IMR-90 (cell line): ENCODE data around the gene RERE. TPM values are rescaled to one million over a fixed set of nuclear protein-coding genes. Genes with fewer than 3 reads are reported as not detected.
A peak's percentile ranks its signal among the peaks of the same experiment; 100 is the strongest.

Experiments used
- ATAC-seq: fragments of 200-7000 bp; cut with Tn5 transposase; 2 replicates; pipeline ENCODE4 v1.9.1; 2020; ENCODE audit warnings: low read depth, mild to moderate bottlenecking, moderate library complexity
- BruUV-seq: library from RNA; stranded (reverse); fragments of 400-500 nt; replicated peaks from 2 replicates; lab custom pipeline; 2021; lab: Mats Ljungman, UMichigan
- CTCF ChIA-PET: fragments of 300-600 bp; formaldehyde crosslinking; extraction: SDS; loops from one replicate; lab custom pipeline; 2021; ENCODE audit warnings: antibody characterized with exemption; lab: Yijun Ruan, JAX
- POLR2A ChIA-PET: fragments of 300-600 bp; sonication (Branson Sonifier 250); formaldehyde crosslinking; loops from one replicate; lab custom pipeline; 2022; ENCODE audit warnings: antibody characterized with exemption; ENCODE audit not compliant: unreplicated experiment; lab: Charles Lee
- DNase-seq: peaks from one replicate; pipeline ENCODE4 v3.0.0; 2013
- H2AFZ ChIP-seq: replicated peaks from 2 replicates; pipeline ENCODE3; 2013; ENCODE audit warnings: low read length, mild to moderate bottlenecking; ENCODE audit not compliant: poor library complexity
- H2AK5ac ChIP-seq: 2 replicates; pipeline ENCODE4 v1.6.1; 2013; ENCODE audit warnings: low read depth, low read length, inconsistent platforms
- H2AK9ac ChIP-seq: replicated peaks from 2 replicates; pipeline ENCODE3; 2013; ENCODE audit warnings: mild to moderate bottlenecking, low read depth, low read length, moderate library complexity; ENCODE audit not compliant: poor library complexity
- H2BK120ac ChIP-seq: 2 replicates; pipeline ENCODE4 v1.6.1; 2013; ENCODE audit warnings: low read depth, low read length, inconsistent platforms
- H2BK15ac ChIP-seq: 3 replicates; pipeline ENCODE4 v1.6.1; 2013; ENCODE audit warnings: low read depth, low read length, inconsistent platforms
- H2BK20ac ChIP-seq: 2 replicates; pipeline ENCODE4 v1.6.1; 2013; ENCODE audit warnings: low read depth, mild to moderate bottlenecking, inconsistent platforms, low read length, moderate library complexity
- H2BK5ac ChIP-seq: 2 replicates; pipeline ENCODE4 v1.6.1; 2013; ENCODE audit warnings: mild to moderate bottlenecking, low read depth, low read length, inconsistent platforms; ENCODE audit not compliant: poor library complexity, severe bottlenecking
- H3K14ac ChIP-seq: replicated peaks from 2 replicates; pipeline ENCODE4 v1.6.1; 2013; ENCODE audit warnings: low read depth, low read length, inconsistent platforms
- H3K18ac ChIP-seq: 2 replicates; pipeline ENCODE4 v1.6.1; 2013; ENCODE audit warnings: low read depth, low read length, control low read depth
- H3K23ac ChIP-seq: 2 replicates; pipeline ENCODE4 v1.6.1; 2013; ENCODE audit warnings: low read depth, low read length, inconsistent platforms
- H3K27ac ChIP-seq: 2 replicates; pipeline ENCODE4 v1.5.1; 2013; ENCODE audit warnings: mild to moderate bottlenecking, control low read depth, low read length; ENCODE audit not compliant: insufficient read depth
- H3K27me3 ChIP-seq: 2 replicates; pipeline ENCODE4 v1.6.1; 2013; ENCODE audit warnings: low read length; ENCODE audit not compliant: control insufficient read depth, insufficient read depth
- H3K36me3 ChIP-seq: 2 replicates; pipeline ENCODE4 v1.6.1; 2013; ENCODE audit warnings: low read length, mixed read lengths; ENCODE audit not compliant: control insufficient read depth, insufficient read depth
- H3K4ac ChIP-seq: 2 replicates; pipeline ENCODE4 v1.6.1; 2013; ENCODE audit warnings: low read depth, low read length, inconsistent platforms
- H3K4me1 ChIP-seq: 2 replicates; pipeline ENCODE4 v1.6.1; 2013; ENCODE audit warnings: low read length, mixed read lengths; ENCODE audit not compliant: control insufficient read depth, insufficient read depth
- H3K4me2 ChIP-seq: 2 replicates; pipeline ENCODE4 v1.6.1; 2013; ENCODE audit warnings: low read depth, mild to moderate bottlenecking, control low read depth, low read length, moderate library complexity
- H3K4me3 ChIP-seq: 2 replicates; pipeline ENCODE4 v1.5.1; 2013; ENCODE audit warnings: low read depth, mild to moderate bottlenecking, control low read depth, low read length, moderate library complexity; ENCODE audit not compliant: insufficient read depth
- H3K56ac ChIP-seq: 2 replicates; pipeline ENCODE4 v1.6.1; 2013; ENCODE audit warnings: low read length, inconsistent platforms; ENCODE audit not compliant: insufficient read depth; ENCODE audit errors: extremely low read depth
- H3K79me1 ChIP-seq, 2 experiments: 2 replicates each; pipeline ENCODE4 v1.6.1; 2013; ENCODE audit warnings: low read length in 2 of 2, inconsistent platforms in 1 of 2, low read depth in 1 of 2
- H3K9ac ChIP-seq: 2 replicates; pipeline ENCODE4 v1.6.1; 2013; ENCODE audit warnings: low read depth, low read length, control low read depth
- H3K9me1 ChIP-seq: 2 replicates; pipeline ENCODE4 v1.6.1; 2013; ENCODE audit warnings: low read length, inconsistent platforms; ENCODE audit not compliant: insufficient read depth
- H3K9me3 ChIP-seq: 2 replicates; pipeline ENCODE4 v1.6.1; 2013; ENCODE audit warnings: low read length; ENCODE audit not compliant: control insufficient read depth, insufficient read depth
- H4K20me1 ChIP-seq: 2 replicates; pipeline ENCODE4 v1.6.1; 2013; ENCODE audit warnings: low read length, inconsistent platforms; ENCODE audit not compliant: insufficient read depth
- H4K5ac ChIP-seq: 2 replicates; pipeline ENCODE4 v1.6.1; 2013; ENCODE audit warnings: mild to moderate bottlenecking, low read depth, low read length, control low read depth
- H4K8ac ChIP-seq, 2 experiments: 2 replicates each; pipeline ENCODE4 v1.6.1; 2013; ENCODE audit warnings: low read depth in 2 of 2, low read length in 2 of 2, control low read depth in 1 of 2, inconsistent platforms in 1 of 2
- H4K91ac ChIP-seq: 2 replicates; pipeline ENCODE4 v1.6.1; 2013; ENCODE audit warnings: low read depth, low read length, inconsistent platforms; ENCODE audit not compliant: insufficient read depth
- CEBPB ChIP-seq: IDR thresholded peaks from 2 replicates; pipeline ENCODE4 v1.6.1; 2012; ENCODE audit warnings: low read depth, low read length, improper control_type of control experiment
- CHD1 ChIP-seq: IDR thresholded peaks from 2 replicates; pipeline ENCODE4 v1.6.1; 2012; ENCODE audit warnings: low read depth, low read length, improper control_type of control experiment
- FOS ChIP-seq: fragments of 150-350 bp; IDR thresholded peaks from 2 replicates; pipeline ENCODE4 v1.6.1; 2016; ENCODE audit warnings: low read depth, low read length
- MAFK ChIP-seq: IDR thresholded peaks from 2 replicates; pipeline ENCODE4 v1.6.1; 2012; ENCODE audit warnings: low read depth, low read length, improper control_type of control experiment
- NFE2L2 ChIP-seq: fragments of 150-350 bp; IDR thresholded peaks from 2 replicates; pipeline ENCODE4 v1.6.1; 2016; ENCODE audit warnings: low read depth, mild to moderate bottlenecking, low read length
- POLR2A ChIP-seq: IDR thresholded peaks from 2 replicates; pipeline ENCODE4 v1.6.1; 2012; ENCODE audit warnings: mild to moderate bottlenecking, low read depth, low read length
- RCOR1 ChIP-seq: IDR thresholded peaks from 2 replicates; pipeline ENCODE4 v1.6.1; 2012; ENCODE audit warnings: mild to moderate bottlenecking, low read length, improper control_type of control experiment; ENCODE audit not compliant: insufficient replicate concordance
- RFX5 ChIP-seq: IDR thresholded peaks from 2 replicates; pipeline ENCODE4 v1.8.0; 2012; ENCODE audit warnings: low read depth, mild to moderate bottlenecking, low read length, moderate library complexity
- WGBS, 2 experiments: methylation state at CpG; one replicate each; pipeline versions ENCODE4 v1.1.5 to v1.1.7; 2013; ENCODE audit warnings: missing lambda C conversion rate in 2 of 2; ENCODE audit not compliant: insufficient read length in 1 of 2; ENCODE audit errors: extremely low coverage in 2 of 2; 5-methylcytosine and 5-hydroxymethylcytosine counted together
- dilution Hi-C: fragments of 300-500 bp; cut with HindIII; formaldehyde crosslinking; loops from one replicate; pipeline ENCODE4 v1.14.3; 2018; ENCODE audit warnings: low sequenced_read_pairs; ENCODE audit not compliant: unreplicated experiment
- in situ Hi-C: fragments of 300-500 bp; cut with MboI; formaldehyde crosslinking; loops from 3 replicates; pipeline ENCODE4 v1.14.3; 2019; ENCODE audit warnings: low sequenced_read_pairs, inconsistent platforms, mixed read lengths
- intact Hi-C: fragments of 100-400 bp; cut with micrococcal nuclease; formaldehyde crosslinking; loops from 2 replicates; pipeline ENCODE4 v1.10.0; 2022
- polyA plus RNA-seq, 3 experiments: library from polyadenylated mRNA; depleted of rRNA; stranded (reverse); fragments of >200 nt; gene quantifications; 2 replicates each; pipeline ENCODE4 v1.2.3, GENCODE V29; 2012; ENCODE audit warnings: low replicate concordance in 1 of 3
- total RNA-seq: library from RNA; depleted of rRNA; stranded (reverse); fragments of >200 nt; gene quantifications from 2 replicates; pipeline ENCODE4 v1.2.3, GENCODE V29; 2012
- TF ChIP-seq, protein P1 (sequence below): conservative IDR thresholded peaks from 2 replicates; pipeline ENCODE4 v1.5.1; 2012; ENCODE audit warnings: mild to moderate bottlenecking, low read depth, low read length, improper control_type of control experiment
- TF ChIP-seq, protein P2 (sequence below): fragments of 150-350 bp; IDR thresholded peaks from 2 replicates; pipeline ENCODE4 v1.6.1; 2017; ENCODE audit warnings: mild to moderate bottlenecking, antibody characterized with exemption, low read length, low read depth

RERE gene
- total and polyA plus RNA-seq, 2 of the 4 experiments (the other 2 are of a cell fraction): 11.5 to 25.1 TPM

GRCh38 chr1:8858112-8858668 is 40.8 kb upstream of the RERE start (continued):
- TF ChIP-seq RFX5: no peak
- no peak for TF ChIP-seq CHD1

DNA sequence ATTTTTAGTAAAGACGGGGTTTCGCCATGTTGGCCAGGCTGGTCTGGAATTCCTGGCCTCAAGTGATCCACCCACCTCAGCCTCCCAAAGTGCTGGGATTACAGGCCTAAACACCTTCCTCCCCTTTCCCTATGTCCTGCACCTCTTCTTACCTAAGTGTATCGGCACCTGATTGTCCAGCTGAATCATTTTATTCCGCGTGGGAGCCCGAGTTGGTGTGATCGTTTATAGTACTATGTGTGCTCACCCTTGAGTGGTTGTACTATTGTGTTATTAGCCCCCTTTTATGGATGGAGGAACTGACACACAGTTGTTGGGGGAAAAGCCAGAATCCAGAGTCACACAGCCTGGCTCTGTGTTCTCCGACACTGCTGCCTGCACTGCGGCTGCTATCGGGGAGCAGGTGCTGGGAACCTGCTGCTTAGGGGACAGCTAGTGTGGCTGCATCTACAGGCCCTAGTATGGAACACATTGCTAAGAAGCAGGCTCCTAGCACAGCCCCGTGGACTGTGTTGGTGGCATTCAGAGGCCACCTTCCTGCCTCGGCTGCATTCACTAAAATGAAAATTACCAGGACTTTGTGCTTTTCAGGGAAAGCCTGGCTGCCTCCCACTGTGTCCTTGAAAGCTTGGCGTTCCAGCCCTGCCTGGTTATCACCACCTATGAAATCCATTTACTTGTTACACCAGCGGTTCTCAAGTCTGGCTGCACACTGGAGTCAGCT is 39.4 kb upstream of the RERE start:
- intact Hi-C loops: loop anchor here (10.0 kb wide), 1 partner anchor 392 kb away; no protein-coding TSS in a partner anchor

More for the DNA sequence above, 39.4 kb upstream of the RERE start:
- whole genome bisulfite sequencing, 2 experiments: 89% methylated on average over 7 of the region's 14 CpGs; no CpG with 5 or more reads in 1 of the 2 experiments
- H3K4me2 ChIP-seq: no peak overlapping the region
- no peak overlapping the region for H3K9ac ChIP-seq
- H2BK120ac ChIP-seq: no peak overlapping the region
- no peak overlapping the region for H3K4ac ChIP-seq
- no peak for TF ChIP-seq FOS
- TF ChIP-seq CEBPB: no peak
- TF ChIP-seq CHD1: no peak
- no peak for TF ChIP-seq NFE2L2
- TF ChIP-seq POLR2A: no peak
- TF ChIP-seq, protein P1, sequence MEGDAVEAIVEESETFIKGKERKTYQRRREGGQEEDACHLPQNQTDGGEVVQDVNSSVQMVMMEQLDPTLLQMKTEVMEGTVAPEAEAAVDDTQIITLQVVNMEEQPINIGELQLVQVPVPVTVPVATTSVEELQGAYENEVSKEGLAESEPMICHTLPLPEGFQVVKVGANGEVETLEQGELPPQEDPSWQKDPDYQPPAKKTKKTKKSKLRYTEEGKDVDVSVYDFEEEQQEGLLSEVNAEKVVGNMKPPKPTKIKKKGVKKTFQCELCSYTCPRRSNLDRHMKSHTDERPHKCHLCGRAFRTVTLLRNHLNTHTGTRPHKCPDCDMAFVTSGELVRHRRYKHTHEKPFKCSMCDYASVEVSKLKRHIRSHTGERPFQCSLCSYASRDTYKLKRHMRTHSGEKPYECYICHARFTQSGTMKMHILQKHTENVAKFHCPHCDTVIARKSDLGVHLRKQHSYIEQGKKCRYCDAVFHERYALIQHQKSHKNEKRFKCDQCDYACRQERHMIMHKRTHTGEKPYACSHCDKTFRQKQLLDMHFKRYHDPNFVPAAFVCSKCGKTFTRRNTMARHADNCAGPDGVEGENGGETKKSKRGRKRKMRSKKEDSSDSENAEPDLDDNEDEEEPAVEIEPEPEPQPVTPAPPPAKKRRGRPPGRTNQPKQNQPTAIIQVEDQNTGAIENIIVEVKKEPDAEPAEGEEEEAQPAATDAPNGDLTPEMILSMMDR: no peak
- no peak for TF ChIP-seq MAFK
- TF ChIP-seq RCOR1: no peak
- TF ChIP-seq, protein P2, sequence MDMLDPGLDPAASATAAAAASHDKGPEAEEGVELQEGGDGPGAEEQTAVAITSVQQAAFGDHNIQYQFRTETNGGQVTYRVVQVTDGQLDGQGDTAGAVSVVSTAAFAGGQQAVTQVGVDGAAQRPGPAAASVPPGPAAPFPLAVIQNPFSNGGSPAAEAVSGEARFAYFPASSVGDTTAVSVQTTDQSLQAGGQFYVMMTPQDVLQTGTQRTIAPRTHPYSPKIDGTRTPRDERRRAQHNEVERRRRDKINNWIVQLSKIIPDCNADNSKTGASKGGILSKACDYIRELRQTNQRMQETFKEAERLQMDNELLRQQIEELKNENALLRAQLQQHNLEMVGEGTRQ: no peak
- H2AFZ ChIP-seq: peak overlapping the region; percentile 60
- peaks cover 8% of the 10 kb centered on the region for H3K4me1 ChIP-seq
- DNase-seq (no peak), ATAC-seq (no peak)
- no peak overlapping the region for H3K23ac ChIP-seq
- ChIA-PET POLR2A (no interaction called here), CTCF (interaction anchor here (2.0 kb wide), 1 partner anchor 8 kb away, joined by 15 read pairs; no protein-coding TSS in a partner anchor)
- H3K18ac ChIP-seq: no peak overlapping the region
- no peak overlapping the region for H3K56ac ChIP-seq
- H3K36me3 ChIP-seq: peaks cover 38% of the 10 kb centered on the region
- H2BK20ac ChIP-seq: no peak overlapping the region
- no peak overlapping the region for H4K91ac ChIP-seq
- H3K27ac ChIP-seq: no peak overlapping the region
- H3K14ac ChIP-seq: no peak overlapping the region
- no peaks in the 10 kb centered on the region for H3K27me3 ChIP-seq
- H3K9me1 ChIP-seq: peaks cover 3% of the 10 kb centered on the region; the same call in 1 of the 2 replicates
- no peak overlapping the region for H2AK5ac ChIP-seq
- dilution Hi-C loops (no loop called here), in situ Hi-C loops (loop anchor here (25.0 kb wide), 1 partner anchor 870 kb away; no protein-coding TSS in a partner anchor)
- H4K5ac ChIP-seq: no peak overlapping the region
- H2BK5ac ChIP-seq: no peak overlapping the region
- no peak overlapping the region for H4K8ac ChIP-seq
- no TSS peak for BruUV-seq
- peaks cover 4 to 26% of the 10 kb centered on the region in 2 experiments; a peak in 3 of 4 replicates for H3K79me1 ChIP-seq
- no peak overlapping the region for H2BK15ac ChIP-seq
- peaks cover 52% of the 10 kb centered on the region for H4K20me1 ChIP-seq
- H3K9me3 ChIP-seq: no peaks in the 10 kb centered on the region
- H2AK9ac ChIP-seq: no peak overlapping the region
- no peak overlapping the region for H3K4me3 ChIP-seq
